NCI-H187 treated with DMSO at 0.1 percent for 48 hours (cell line): ENCODE measurements around the gene RNF217.
"Not testable (repeated sequence)": the region's sequence is repeated elsewhere in the genome, so short reads cannot be mapped to it uniquely, and the experiment has no call there.

Experiments
- DNase-seq: peaks from one replicate; lab custom pipeline; 2025; lab: John Stamatoyannopoulos, UW

RNF217 gene

DNA sequence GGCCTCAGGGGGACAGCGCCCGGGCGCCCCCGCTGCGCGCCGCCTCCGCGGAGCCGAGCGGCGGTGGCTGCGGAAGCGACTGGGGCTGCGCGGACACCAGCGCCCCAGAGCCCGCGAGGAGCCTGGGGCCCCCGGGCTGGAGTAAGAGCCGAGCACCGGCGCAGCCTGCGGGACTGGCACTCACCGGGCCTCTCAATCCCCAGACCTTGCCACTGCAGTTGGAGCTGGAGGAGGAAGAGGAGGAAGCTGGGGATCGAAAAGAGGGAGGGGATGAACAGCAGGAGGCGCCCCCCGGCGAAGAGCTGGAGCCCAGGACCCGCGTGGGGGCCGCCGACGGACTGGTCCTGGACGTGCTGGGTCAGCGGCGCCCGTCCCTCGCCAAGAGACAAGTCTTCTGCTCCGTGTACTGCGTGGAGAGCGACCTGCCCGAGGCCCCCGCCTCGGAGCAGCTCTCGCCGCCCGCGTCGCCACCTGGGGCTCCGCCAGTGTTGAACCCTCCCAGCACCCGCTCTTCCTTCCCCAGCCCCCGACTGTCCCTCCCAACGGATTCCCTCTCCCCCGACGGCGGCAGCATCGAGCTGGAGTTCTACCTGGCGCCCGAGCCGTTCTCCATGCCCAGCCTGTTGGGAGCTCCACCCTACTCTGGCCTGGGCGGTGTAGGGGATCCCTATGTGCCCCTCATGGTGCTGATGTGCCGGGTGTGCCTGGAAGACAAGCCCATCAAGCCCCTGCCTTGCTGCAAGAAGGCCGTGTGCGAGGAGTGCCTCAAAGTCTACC, 590 bp downstream of the RNF217 start:
- DNase-seq: no peak

GRCh38 chr6:124963416-124963785, 1.2 kb downstream of the RNF217 start:
- DNase-seq: no peak

GRCh38 chr6:124963831-124964763, 1.9 kb downstream of the RNF217 start:
- no peak for DNase-seq

DNA sequence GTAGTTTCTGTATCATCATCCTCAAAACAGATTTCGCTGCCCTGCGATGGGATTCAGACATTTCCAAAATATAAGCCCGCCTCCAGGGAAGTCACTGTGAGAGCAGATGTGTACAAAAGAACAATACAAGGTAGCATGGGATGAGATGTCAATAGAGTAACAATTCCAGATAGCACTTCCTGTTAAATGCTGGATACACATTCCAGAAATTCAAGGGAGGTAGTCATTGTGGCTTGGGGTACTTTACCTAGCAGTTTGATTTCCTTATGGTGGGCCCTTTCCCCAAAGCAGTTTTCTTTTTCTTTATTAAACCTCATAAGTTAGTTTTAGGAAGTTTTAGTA, 2.5 kb downstream of the RNF217 start:
- no peak for DNase-seq

DNA sequence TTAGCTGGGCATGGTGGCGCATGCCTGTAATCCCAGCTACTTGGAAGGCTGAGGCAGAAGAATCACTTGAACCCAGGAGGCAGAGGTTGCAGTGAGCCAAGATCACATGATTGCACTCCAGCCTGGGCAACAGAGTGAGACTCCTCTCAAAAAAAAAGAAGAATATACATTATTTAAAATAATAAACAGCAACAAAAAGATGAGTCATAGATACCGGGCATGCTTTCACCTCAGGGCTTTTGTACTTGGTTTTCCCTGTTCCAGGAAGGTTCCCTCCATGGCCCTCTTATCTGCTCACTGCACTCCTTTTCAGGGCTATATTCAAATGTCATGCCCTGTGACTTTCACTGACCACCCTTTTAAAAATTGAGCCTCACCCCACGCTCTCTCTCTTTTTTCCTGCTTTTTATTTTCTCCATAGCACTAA, 3.2 kb downstream of the RNF217 start:
- DNase-seq: not testable (repeated sequence)

GRCh38 chr6:124967444-124967843, 5.2 kb downstream of the RNF217 start:
- no peak for DNase-seq

GRCh38 chr6:124968401-124968800, 6.2 kb downstream of the RNF217 start:
- DNase-seq: no peak

- no peak for DNase-seq
These were observed 8.0 kb downstream of the RNF217 start for GRCh38 chr6:124970243-124970642.

GRCh38 chr6:124970763-124971162, 8.5 kb downstream of the RNF217 start:
- no peak for DNase-seq

DNA sequence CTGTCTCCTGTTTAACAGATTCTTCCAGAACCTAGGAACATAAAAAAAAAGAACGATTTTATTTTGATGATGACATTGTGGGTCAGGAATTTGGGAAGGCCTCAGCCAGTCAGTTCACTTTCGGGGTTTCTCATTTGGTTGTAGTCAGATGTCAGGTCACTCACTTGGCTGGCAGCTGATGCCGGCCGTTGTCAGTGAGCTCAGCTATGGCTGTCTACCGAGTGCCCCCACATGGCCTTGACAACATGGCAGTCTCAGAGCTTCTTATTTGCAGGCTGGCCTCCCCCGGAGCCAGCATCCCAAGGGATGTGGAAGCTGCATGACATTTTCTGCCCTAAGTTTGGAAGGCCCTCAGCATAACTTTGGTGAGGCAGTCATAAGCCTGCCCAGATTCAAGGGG, 11.5 kb downstream of the RNF217 start:
- DNase-seq: no peak

DNA sequence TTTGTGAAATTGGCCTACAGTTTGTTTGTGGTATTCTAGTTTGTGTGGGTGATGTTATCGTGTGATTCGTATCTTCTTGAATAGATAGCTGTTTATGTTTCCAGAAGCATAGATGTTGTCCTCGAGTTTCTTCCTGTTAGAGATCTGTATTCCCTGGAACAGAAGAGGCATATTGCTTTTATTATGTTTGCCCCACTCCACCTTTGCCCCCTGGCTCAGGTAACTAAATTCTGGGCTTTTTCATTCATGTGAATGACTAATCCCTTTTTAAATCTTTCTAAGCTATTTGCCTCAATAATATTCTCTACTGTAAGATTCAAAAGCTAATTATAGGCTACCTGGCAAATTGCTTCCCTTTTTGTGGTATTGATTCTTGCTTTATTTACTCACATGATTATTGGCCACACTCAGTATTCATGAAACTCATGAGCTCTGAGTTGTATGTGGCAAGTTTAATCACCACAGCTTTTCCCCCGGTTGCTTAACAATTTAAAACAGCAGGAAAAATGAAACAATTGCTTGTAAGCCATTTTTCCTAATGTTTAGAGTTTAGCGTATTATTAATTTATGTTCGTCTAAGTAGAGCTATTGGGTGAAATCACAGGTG, 12.6 kb downstream of the RNF217 start:
- no peak for DNase-seq

GRCh38 chr6:124977067-124977908, 15.1 kb downstream of the RNF217 start:
- no peak for DNase-seq

DNA sequence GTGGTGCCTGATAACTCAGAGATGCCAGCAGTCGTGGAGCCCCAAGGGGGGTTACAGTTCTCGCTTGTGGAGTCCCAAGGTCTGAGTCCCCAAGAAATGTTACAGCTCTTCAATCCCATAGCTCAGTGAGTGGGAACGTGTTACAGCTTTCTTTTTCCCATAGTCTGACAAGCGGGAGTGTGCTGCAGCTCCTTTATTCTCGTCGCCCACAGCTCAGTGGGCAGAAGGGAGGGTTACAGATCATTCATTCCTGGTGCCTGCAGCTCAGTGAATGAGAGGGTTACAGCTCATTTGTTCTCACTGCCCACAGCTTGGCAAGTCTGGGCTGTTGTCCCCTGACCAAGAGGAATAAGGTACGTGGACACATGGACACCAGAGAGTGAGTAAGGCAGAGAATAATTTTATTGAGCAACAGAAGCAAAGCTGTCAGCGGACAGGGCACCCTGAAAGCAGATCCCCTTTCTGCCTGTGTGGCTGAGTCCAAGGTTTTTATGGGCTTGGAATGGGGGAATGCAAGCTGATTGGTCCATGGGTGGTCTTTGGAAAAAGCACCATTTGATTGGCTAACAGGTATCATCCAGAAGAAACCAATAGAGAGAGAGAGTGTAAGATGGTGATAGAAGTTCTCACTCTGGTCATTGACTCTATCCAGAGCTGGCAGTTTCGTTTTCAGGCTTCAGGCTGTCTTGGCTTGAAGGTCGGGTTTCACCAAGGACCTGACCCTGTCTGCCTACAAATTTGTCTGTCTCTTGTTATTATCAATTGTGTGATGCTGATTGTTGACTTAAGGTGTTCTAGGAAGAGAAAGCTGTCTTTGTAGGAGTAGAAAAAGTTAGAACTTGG, 16.4 kb downstream of the RNF217 start:
- no peak for DNase-seq

- DNase-seq: no peak
These were observed 17.0 kb downstream of the RNF217 start for GRCh38 chr6:124979294-124979678.

- DNase-seq: no peak
These were observed 20.4 kb downstream of the RNF217 start for GRCh38 chr6:124982669-124983068.

DNA sequence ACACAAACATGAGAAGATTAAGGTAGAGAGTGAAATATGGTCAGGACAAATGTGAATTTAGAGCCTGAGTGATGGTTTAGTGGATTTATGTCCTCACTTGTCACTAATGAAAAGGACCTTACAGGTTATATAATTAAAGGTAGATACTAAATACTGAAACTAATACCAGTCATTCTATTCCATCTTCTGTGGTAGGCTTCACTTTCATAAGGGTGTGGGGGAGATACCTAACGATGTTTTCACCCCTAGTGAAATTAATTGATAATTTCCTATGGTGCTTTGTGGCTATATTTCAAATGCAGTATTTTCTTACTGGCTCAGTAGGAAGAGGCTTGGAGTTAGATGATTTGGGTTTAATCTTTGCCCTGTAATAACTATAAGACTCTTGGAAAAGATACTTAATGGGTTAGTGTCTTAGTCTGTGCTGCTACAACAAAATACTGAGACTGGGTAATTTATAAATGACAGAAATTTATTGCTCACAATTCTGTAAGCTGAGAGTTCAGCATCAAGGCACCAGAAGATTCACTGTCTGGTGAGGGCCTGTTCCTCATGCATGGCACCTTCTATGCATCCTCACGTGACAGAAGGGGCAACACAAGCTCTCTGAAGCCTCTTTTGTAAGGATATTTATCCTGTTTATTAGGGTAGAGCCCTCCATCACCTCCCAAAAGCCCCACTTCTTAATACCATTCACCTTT, 21.3 kb downstream of the RNF217 start:
- DNase-seq: no peak

- no peak for DNase-seq
These were observed 22.6 kb downstream of the RNF217 start for GRCh38 chr6:124984668-124985338.

DNA sequence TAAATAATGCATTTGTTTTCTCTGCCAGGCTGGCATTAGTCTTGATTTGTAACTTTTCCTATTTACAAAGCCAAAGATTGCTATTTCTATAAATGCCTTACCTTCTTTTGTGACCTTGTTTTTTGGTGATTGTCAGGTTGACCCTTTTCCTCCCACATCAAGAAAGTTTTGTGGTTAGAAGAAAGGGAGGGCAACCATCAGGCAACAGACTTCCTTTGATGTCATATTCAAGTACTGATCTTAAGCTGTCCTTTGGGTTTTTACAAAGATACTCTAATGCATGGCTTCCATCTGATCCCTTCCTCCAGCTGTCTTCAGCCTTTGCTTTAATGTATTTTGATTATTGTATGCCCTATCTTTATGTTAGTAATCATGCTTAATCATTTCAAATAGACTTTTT, 23.9 kb downstream of the RNF217 start:
- no peak for DNase-seq

DNA sequence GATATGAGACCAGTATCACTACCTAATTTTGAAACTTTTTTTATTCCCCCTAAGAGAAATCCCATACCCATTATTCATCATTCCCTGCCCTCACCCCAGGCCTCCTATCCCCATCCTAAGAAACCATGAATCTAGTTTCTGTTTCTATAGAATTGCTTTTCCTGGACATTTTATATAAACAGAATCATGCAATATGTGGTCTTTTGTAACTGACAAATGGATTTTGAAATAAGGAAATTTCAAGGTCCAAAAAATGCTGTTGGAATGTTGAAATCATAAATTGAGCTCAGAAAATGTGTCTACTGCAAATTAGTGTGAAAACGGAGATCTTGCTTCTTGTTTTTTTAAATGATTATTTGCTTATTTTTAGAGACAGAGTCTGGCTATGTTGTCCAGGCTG, 25.1 kb downstream of the RNF217 start:
- DNase-seq: no peak
